HG02981 (cell line): Measurements from ENCODE around the gene KRT74.
"Not testable (repeated sequence)": the region's sequence is repeated elsewhere in the genome, so short reads cannot be mapped to it uniquely, and the experiment has no call there.

ENCODE experiments used
- ATAC-seq: cut with Tn5 transposase; IDR thresholded peaks from one replicate; pipeline ENCODE4 v1.9.1; 2021; ENCODE audit warnings: mild to moderate bottlenecking, moderate library complexity; ENCODE audit not compliant: unreplicated experiment

The KRT74 gene

GRCh38 chr12:52603314-52603713, 29.7 kb upstream of the KRT74 start:
- no peak for ATAC-seq

GRCh38 chr12:52602552-52602951, 28.9 kb upstream of the KRT74 start:
- ATAC-seq = no peak

- ATAC-seq = no peak
These were observed 28.0 kb upstream of the KRT74 start for GRCh38 chr12:52601671-52602070.

GRCh38 chr12:52600941-52601481, 27.4 kb upstream of the KRT74 start, which contains the start of gene KRT72:
TSS of gene KRT72 (minus strand) at chr12:52601463. CDS start at chr12:52601452, 11 bp downstream.
- ATAC-seq = no peak

GRCh38 chr12:52600475-52600874, 26.8 kb upstream of the KRT74 start:
- ATAC-seq = no peak

GRCh38 chr12:52600071-52600470, 26.4 kb upstream of the KRT74 start:
- no peak for ATAC-seq

GRCh38 chr12:52598966-52599365, 25.3 kb upstream of the KRT74 start:
- ATAC-seq = no peak

GRCh38 chr12:52594237-52594636, 20.6 kb upstream of the KRT74 start:
- not testable (repeated sequence) for ATAC-seq

GRCh38 chr12:52591521-52591920, 17.9 kb upstream of the KRT74 start:
- ATAC-seq = no peak

- no peak for ATAC-seq
These were observed 16.4 kb upstream of the KRT74 start for GRCh38 chr12:52590021-52590420.

GRCh38 chr12:52587563-52587962, 13.9 kb upstream of the KRT74 start:
- ATAC-seq = no peak

GRCh38 chr12:52585946-52586345, 12.3 kb upstream of the KRT74 start:
- no peak for ATAC-seq

GRCh38 chr12:52585066-52585465, 11.4 kb upstream of the KRT74 start:
- no peak for ATAC-seq

GRCh38 chr12:52584156-52584682, 10.6 kb upstream of the KRT74 start:
- ATAC-seq = no peak

- ATAC-seq = no peak
These were observed 9.4 kb upstream of the KRT74 start for GRCh38 chr12:52582971-52583456.

GRCh38 chr12:52582486-52582885, 8.8 kb upstream of the KRT74 start:
- ATAC-seq = no peak

GRCh38 chr12:52581481-52581880, 7.8 kb upstream of the KRT74 start:
- no peak for ATAC-seq

- no peak for ATAC-seq
These were observed 7.4 kb upstream of the KRT74 start for GRCh38 chr12:52581066-52581465.

GRCh38 chr12:52580496-52580895, 6.9 kb upstream of the KRT74 start:
- ATAC-seq = no peak

- no peak for ATAC-seq
These were observed 6.1 kb upstream of the KRT74 start for GRCh38 chr12:52579468-52580465.

GRCh38 chr12:52578469-52578868, 4.8 kb upstream of the KRT74 start:
- no peak for ATAC-seq

- no peak for ATAC-seq
These were observed 3.7 kb upstream of the KRT74 start for GRCh38 chr12:52577316-52577715.
